HepG2 (cell line): Measurements from ENCODE around the gene ZNF155. TPM values are rescaled to one million over a fixed set of nuclear protein-coding genes. Genes with fewer than 3 reads are reported as not detected.

Experiments used
- ATAC-seq: fragments of 200-7000 bp; cut with Tn5 transposase; 3 replicates; pipeline ENCODE4 v1.9.1; 2020; ENCODE audit warnings: mild to moderate bottlenecking, moderate library complexity
- BruUV-seq: library from RNA; stranded (reverse); fragments of 400-500 nt; replicated peaks from 2 replicates; lab custom pipeline; 2021; lab: Mats Ljungman, UMichigan
- CTCF ChIA-PET: fragments of 300-600 bp; formaldehyde crosslinking; extraction: SDS; loops from one replicate; lab custom pipeline; 2021; ENCODE audit warnings: low total read pairs, inconsistent platforms, low intra/inter-chr PET ratio; lab: Yijun Ruan, JAX
- POLR2A ChIA-PET: fragments of 350-600 bp; sonication (Branson Sonifier 250); formaldehyde crosslinking; loops from one replicate; lab custom pipeline; 2020; ENCODE audit warnings: antibody characterized with exemption, inconsistent platforms; lab: Yijun Ruan, JAX
- DNase-seq: peaks from one replicate; pipeline ENCODE4 v3.0.0-alpha.2; 2015; ENCODE audit warnings: low spot score
- FAIRE-seq: peaks from 3 replicates; lab custom pipeline; 2011; peaks lifted over from hg19 to GRCh38; lab: Jason Lieb, UNC
- H2AFZ ChIP-seq: one replicate; pipeline ENCODE4 v1.6.1; 2011; ENCODE audit warnings: low read length, inconsistent platforms
- H3K27ac ChIP-seq: fragments of 300-600 bp; 3 replicates; pipeline ENCODE4 v1.8.0; 2011; ENCODE audit warnings: mixed run types, mild to moderate bottlenecking, mixed read lengths, low read length, inconsistent platforms; ENCODE audit not compliant: insufficient read depth; ENCODE audit errors: extremely low read length
- H3K27me3 ChIP-seq, 2 experiments: fragments of 200-600 bp in 1 of 2; 2 replicates in 1 of 2; 3 replicates in 1 of 2; pipeline versions ENCODE4 v1.6.0 to v1.8.0; 2011; ENCODE audit warnings: low read length in 2 of 2, mild to moderate bottlenecking in 2 of 2, moderate library complexity in 2 of 2, inconsistent platforms in 1 of 2; ENCODE audit not compliant: insufficient read depth in 2 of 2, control insufficient read depth in 1 of 2
- H3K36me3 ChIP-seq, 2 experiments: fragments of 200-600 bp in 1 of 2; replicated peaks in 1 of 2; 2 replicates in 1 of 2; 3 replicates in 1 of 2; pipeline versions ENCODE4 v1.5.1 to v1.8.0; 2011; ENCODE audit warnings: low read length in 2 of 2, inconsistent platforms in 1 of 2; ENCODE audit not compliant: insufficient read depth in 2 of 2, control insufficient read depth in 1 of 2
- H3K4me1 ChIP-seq: 2 replicates; pipeline ENCODE4 v1.5.1; 2012; ENCODE audit warnings: low read length, inconsistent platforms; ENCODE audit not compliant: insufficient read depth
- H3K4me2 ChIP-seq: 2 replicates; pipeline ENCODE4 v1.6.0; 2011; ENCODE audit warnings: low read depth, low read length, inconsistent platforms
- H3K4me3 ChIP-seq, 3 experiments: fragments of 200-600 bp in 1 of 3; sonication (generic), shearing (Covaris generic) in 1 of 3; replicated peaks in 1 of 3; 2 replicates each; pipeline ENCODE4 v1.5.1; 2011 to 2016; ENCODE audit warnings: low read length in 3 of 3, inconsistent platforms in 2 of 3, low read depth in 2 of 3, mild to moderate bottlenecking in 2 of 3, control low read depth in 1 of 3, mixed read lengths in 1 of 3; ENCODE audit not compliant: insufficient read depth in 1 of 3
- H3K79me2 ChIP-seq: one replicate; pipeline ENCODE4 v1.6.1; 2011; ENCODE audit warnings: low read length, inconsistent platforms; ENCODE audit not compliant: insufficient read depth
- H3K9ac ChIP-seq: 2 replicates; pipeline ENCODE4 v1.6.0; 2011; ENCODE audit warnings: mild to moderate bottlenecking, low read depth, low read length, inconsistent platforms; ENCODE audit not compliant: insufficient read depth
- H3K9me3 ChIP-seq: 2 replicates; pipeline ENCODE4 v1.5.1; 2012; ENCODE audit warnings: mild to moderate bottlenecking, low read length
- H4K20me1 ChIP-seq: 2 replicates; pipeline ENCODE4 v1.6.0; 2011; ENCODE audit warnings: inconsistent platforms, mild to moderate bottlenecking, low read length, moderate library complexity; ENCODE audit not compliant: insufficient read depth
- EHMT2 ChIP-seq: fragments of 200-600 bp; sonication (generic); IDR thresholded peaks from 2 replicates; pipeline ENCODE4 v1.7.0; 2017; ENCODE audit warnings: antibody characterized with exemption, low read depth, low read length, borderline replicate concordance
- ELF4 ChIP-seq: sonication (generic); formaldehyde crosslinking; IDR thresholded peaks from 2 replicates; pipeline ENCODE4 v1.5.0; 2020; ENCODE audit warnings: missing genetic modification reagents, mild to moderate bottlenecking, moderate library complexity, borderline replicate concordance
- GATAD2A ChIP-seq: IDR thresholded peaks from 2 replicates; pipeline ENCODE4 v1.6.1; 2016
- HNF4A ChIP-seq: sonication (generic); formaldehyde crosslinking; IDR thresholded peaks from 2 replicates; pipeline ENCODE4 v1.4.0; 2020; ENCODE audit warnings: missing genetic modification reagents
- HOXA7 ChIP-seq: sonication (generic); formaldehyde crosslinking; IDR thresholded peaks from 2 replicates; pipeline ENCODE4 v1.8.1; 2022; ENCODE audit warnings: mild to moderate bottlenecking, missing genetic modification reagents, moderate library complexity
- MEIS2 ChIP-seq: sonication (generic); formaldehyde crosslinking; IDR thresholded peaks from 2 replicates; pipeline ENCODE4 v1.9.0; 2021; ENCODE audit warnings: mild to moderate bottlenecking, missing genetic modification reagents
- SOX6 ChIP-seq, 2 experiments: fragments of 450-650 bp in 1 of 2; sonication (generic) in 1 of 2; formaldehyde crosslinking in 1 of 2; IDR thresholded peaks; 2 replicates each; pipeline versions ENCODE4 v1.4.0 to v1.6.1; 2017 to 2020; ENCODE audit warnings: antibody characterized with exemption in 1 of 2, mild to moderate bottlenecking in 1 of 2, missing genetic modification reagents in 1 of 2
- ZNF652 ChIP-seq: IDR thresholded peaks from 2 replicates; pipeline ENCODE4 v1.6.1; 2016; ENCODE audit warnings: low read depth, borderline replicate concordance
- WGBS: methylation state at CpG from one replicate; pipeline ENCODE4 v1.1.6; 2017; ENCODE audit warnings: low lambda C conversion rate; 5-methylcytosine and 5-hydroxymethylcytosine counted together
- in situ Hi-C: cut with HindIII; loops from 2 replicates; pipeline ENCODE4 v1.10.0; 2017; ENCODE audit warnings: low pct_unique_long_range_greater_than_20kb; ENCODE audit not compliant: extremely low pct_ligation_motif_present
- intact Hi-C: fragments of 100-400 bp; cut with micrococcal nuclease; formaldehyde crosslinking; loops from one replicate; pipeline ENCODE4 v1.10.0; 2022; ENCODE audit not compliant: unreplicated experiment
- polyA plus RNA-seq, 8 experiments: library from polyadenylated mRNA; depleted of rRNA in 3 of 8; stranded (reverse) in 7 of 8; unstranded in 1 of 8; fragments of >200 nt; fragmentation: Illumina TruSeq in 4 of 8; extraction: Trizol in 4 of 8; gene quantifications; 2 replicates each; pipeline versions ENCODE4 v1.2.1 to v1.2.3, GENCODE V29; 2011 to 2016; ENCODE audit warnings: low read depth in 4 of 8, missing spikeins in 1 of 8, mixed read lengths in 1 of 8; ENCODE audit not compliant: insufficient read depth in 1 of 8
- total RNA-seq, 5 experiments: library from RNA; depleted of rRNA; stranded (reverse); fragments of >200 nt; fragmentation: Illumina TruSeq; extraction: Trizol; gene quantifications; 2 replicates each; pipeline ENCODE4 v1.2.3, GENCODE V29; 2016; ENCODE audit warnings: low read depth in 1 of 5
- TF ChIP-seq, protein P1 (sequence below): sonication (generic); IDR thresholded peaks from 2 replicates; pipeline ENCODE4 v1.6.1; 2016; ENCODE audit warnings: low read depth, borderline replicate concordance
- TF ChIP-seq, protein P2 (sequence below), 2 experiments: sonication (generic) in 1 of 2; formaldehyde crosslinking in 1 of 2; IDR thresholded peaks; 2 replicates each; pipeline versions ENCODE4 v1.4.0 to v1.6.1; 2016 to 2020; ENCODE audit warnings: borderline replicate concordance in 1 of 2, low read depth in 1 of 2, mild to moderate bottlenecking in 1 of 2, missing genetic modification reagents in 1 of 2
- TF ChIP-seq, protein P3 (sequence below): sonication (generic); formaldehyde crosslinking; IDR thresholded peaks from 2 replicates; pipeline ENCODE4 v1.4.0; 2020; ENCODE audit warnings: low read depth, mild to moderate bottlenecking, missing genetic modification reagents

ZNF155 gene
- total and polyA plus RNA-seq, 2 of the 13 experiments (the other 11 are each of a cell fraction or from before 2014, with no cell fraction given): 2.5 to 3.6 TPM

DNA sequence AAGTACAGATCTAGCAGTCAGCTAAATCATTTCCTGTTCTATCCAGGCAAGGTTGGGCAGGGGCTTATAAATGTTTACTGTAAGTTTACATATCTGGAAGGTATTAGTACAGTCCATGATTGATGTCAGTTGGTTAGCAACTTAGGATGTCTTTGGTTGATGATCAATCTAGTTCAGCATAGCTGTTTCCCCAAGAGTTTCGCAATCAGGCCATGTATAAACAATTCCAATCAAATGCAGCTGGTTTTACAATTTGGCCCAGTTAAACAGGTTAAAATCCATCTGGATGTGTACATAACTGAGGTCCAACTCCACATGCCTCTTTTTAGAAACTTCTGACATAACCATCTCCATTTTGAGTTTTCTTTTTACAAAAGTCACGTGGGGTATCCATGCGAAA lies 26.1 kb upstream of the ZNF155 start:
- CTCF ChIA-PET: no interaction called here
- Histone ChIP-seq H2AFZ (no peak overlapping the region), H3K4me2 (no peak overlapping the region), H4K20me1 (no peaks in the 10 kb centered on the region), H3K9me3 (peaks cover 35% of the 10 kb centered on the region), H3K4me1 (peaks cover 12% of the 10 kb centered on the region), H3K79me2 (no peaks in the 10 kb centered on the region), H3K4me3 (no peak overlapping the region), H3K27ac (no peak overlapping the region), H3K27me3 (no peaks in the 10 kb centered on the region), H3K9ac (no peak overlapping the region), H3K36me3 (no peaks in the 10 kb centered on the region; a peak in 1 of 5 replicates)
- BruUV-seq: no TSS peak
- 80% methylated on average over 3 of the region's 3 CpGs for WGBS
- peak; percentile 35; the same call in 1 of the 3 replicates for ATAC-seq
- in situ Hi-C loops: no loop called here
- FAIRE-seq: peak; percentile 51
- POLR2A ChIA-PET: no interaction called here
- intact Hi-C loops: loop anchor here (10.0 kb wide), 1 partner anchor 117 kb away; the partner anchor contains the start of gene ZNF284
- DNase-seq: peak; percentile 59
- TF ChIP-seq GATAD2A (CRISPR knock-in tag): peak; percentile 51; the same call in 1 of the 2 replicates
- TF ChIP-seq SOX6 (IDR thresholded peaks at IDR 0.05): no peak
- peak; percentile 39; the same call in 1 of the 2 replicates for TF ChIP-seq SOX6 (CRISPR knock-in tag; IDR thresholded peaks at IDR 0.05)
- peak; percentile 34; the same call in 1 of the 2 replicates for TF ChIP-seq EHMT2
- TF ChIP-seq ZNF652 (CRISPR knock-in tag): no peak
- TF ChIP-seq, protein P1, sequence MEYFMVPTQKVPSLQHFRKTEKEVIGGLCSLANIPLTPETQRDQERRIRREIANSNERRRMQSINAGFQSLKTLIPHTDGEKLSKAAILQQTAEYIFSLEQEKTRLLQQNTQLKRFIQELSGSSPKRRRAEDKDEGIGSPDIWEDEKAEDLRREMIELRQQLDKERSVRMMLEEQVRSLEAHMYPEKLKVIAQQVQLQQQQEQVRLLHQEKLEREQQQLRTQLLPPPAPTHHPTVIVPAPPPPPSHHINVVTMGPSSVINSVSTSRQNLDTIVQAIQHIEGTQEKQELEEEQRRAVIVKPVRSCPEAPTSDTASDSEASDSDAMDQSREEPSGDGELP: no peak
- TF ChIP-seq HOXA7: 0 out of 2 replicates have a peak, but pooled peaks have one; percentile 24
- TF ChIP-seq HNF4A: 0 out of 2 replicates have a peak, but pooled peaks have one; percentile 23
- 0 out of 2 replicates have a peak, but pooled peaks have one; percentile 33 for TF ChIP-seq MEIS2
- TF ChIP-seq, protein P2, sequence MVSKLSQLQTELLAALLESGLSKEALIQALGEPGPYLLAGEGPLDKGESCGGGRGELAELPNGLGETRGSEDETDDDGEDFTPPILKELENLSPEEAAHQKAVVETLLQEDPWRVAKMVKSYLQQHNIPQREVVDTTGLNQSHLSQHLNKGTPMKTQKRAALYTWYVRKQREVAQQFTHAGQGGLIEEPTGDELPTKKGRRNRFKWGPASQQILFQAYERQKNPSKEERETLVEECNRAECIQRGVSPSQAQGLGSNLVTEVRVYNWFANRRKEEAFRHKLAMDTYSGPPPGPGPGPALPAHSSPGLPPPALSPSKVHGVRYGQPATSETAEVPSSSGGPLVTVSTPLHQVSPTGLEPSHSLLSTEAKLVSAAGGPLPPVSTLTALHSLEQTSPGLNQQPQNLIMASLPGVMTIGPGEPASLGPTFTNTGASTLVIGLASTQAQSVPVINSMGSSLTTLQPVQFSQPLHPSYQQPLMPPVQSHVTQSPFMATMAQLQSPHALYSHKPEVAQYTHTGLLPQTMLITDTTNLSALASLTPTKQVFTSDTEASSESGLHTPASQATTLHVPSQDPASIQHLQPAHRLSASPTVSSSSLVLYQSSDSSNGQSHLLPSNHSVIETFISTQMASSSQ (IDR thresholded peaks at IDR 0.05; ENCODE audit: low read depth): 0 out of 2 replicates have a peak, but pooled peaks have one; percentile 14
- TF ChIP-seq, protein P2 (CRISPR knock-in tag; IDR thresholded peaks at IDR 0.05; ENCODE audit: borderline replicate concordance): 0 out of 2 replicates have a peak, but pooled peaks have one; percentile 17
- TF ChIP-seq, protein P3, sequence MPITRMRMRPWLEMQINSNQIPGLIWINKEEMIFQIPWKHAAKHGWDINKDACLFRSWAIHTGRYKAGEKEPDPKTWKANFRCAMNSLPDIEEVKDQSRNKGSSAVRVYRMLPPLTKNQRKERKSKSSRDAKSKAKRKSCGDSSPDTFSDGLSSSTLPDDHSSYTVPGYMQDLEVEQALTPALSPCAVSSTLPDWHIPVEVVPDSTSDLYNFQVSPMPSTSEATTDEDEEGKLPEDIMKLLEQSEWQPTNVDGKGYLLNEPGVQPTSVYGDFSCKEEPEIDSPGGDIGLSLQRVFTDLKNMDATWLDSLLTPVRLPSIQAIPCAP: no peak
- no peak for TF ChIP-seq ELF4 (CRISPR knock-in tag)
